HAP-1 (cell line): ENCODE results near the gene BASP1.
"Not testable (repeated sequence)": the region's sequence is repeated elsewhere in the genome, so short reads cannot be mapped to it uniquely, and the experiment has no call there.

Experiments used
- DNase-seq, 2 experiments: peaks; one replicate each; pipeline ENCODE4 v3.0.0-alpha.2; 2016 to 2020; ENCODE audit warnings: low spot score in 2 of 2
- H3K27me3 ChIP-seq: fragments of 250-450 bp; sonication (Bioruptor Pico); 2 replicates; pipeline ENCODE4 v1.5.1; 2020; ENCODE audit warnings: low read depth, mild to moderate bottlenecking, moderate library complexity
- H3K36me3 ChIP-seq: fragments of 250-450 bp; sonication (Bioruptor Pico); replicated peaks from 2 replicates; pipeline ENCODE4 v1.5.1; 2020; ENCODE audit warnings: mild to moderate bottlenecking
- H3K4me1 ChIP-seq: fragments of 250-450 bp; sonication (Bioruptor Pico); 2 replicates; pipeline ENCODE4 v1.5.1; 2020; ENCODE audit warnings: mild to moderate bottlenecking
- H3K4me3 ChIP-seq: fragments of 250-450 bp; sonication (Bioruptor Pico); 2 replicates; pipeline ENCODE4 v1.5.1; 2020; ENCODE audit warnings: mild to moderate bottlenecking, moderate library complexity
- H3K9me3 ChIP-seq: fragments of 250-450 bp; sonication (Bioruptor Pico); 2 replicates; pipeline ENCODE4 v1.5.1; 2020; ENCODE audit warnings: mild to moderate bottlenecking, moderate library complexity
- in situ Hi-C: fragments of 300-500 bp; cut with MboI; formaldehyde crosslinking; loops from 3 replicates; pipeline ENCODE4 v1.14.3; 2020; ENCODE audit warnings: low sequenced_read_pairs, inconsistent platforms, mixed read lengths

BASP1 gene

GRCh38 chr5:17257705-17258273 is 40.4 kb downstream of the BASP1 start:
- Histone ChIP-seq H3K27me3 (no peaks in the 10 kb centered on the region), H3K4me3 (no peak overlapping the region), H3K9me3 (no peaks in the 10 kb centered on the region), H3K36me3 (peaks cover 13% of the 10 kb centered on the region), H3K4me1 (no peaks in the 10 kb centered on the region)
- in situ Hi-C loops = no loop called here
- DNase-seq = no peak

DNA sequence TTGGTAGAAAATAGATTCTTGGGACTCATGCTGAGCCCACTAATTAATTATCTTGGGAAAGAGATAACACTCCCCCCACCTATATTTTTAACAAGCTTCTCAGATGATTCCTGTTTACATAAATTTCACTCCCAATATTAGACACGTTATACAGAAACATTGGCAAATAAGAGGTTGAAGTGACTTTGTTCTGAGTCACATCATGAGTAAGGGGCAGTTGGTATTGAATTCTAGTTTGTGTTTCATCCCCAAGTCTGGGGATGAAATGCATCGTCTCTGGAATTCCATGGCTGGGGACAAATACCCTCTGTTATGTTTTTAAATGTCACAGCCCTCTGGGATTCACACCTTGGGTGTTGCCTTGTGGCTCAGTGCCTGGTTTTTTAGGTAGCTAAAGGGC is 41.0 kb downstream of the BASP1 start:
- no peak for DNase-seq
- H3K36me3 ChIP-seq = peaks cover 13% of the 10 kb centered on the region
- in situ Hi-C loops = no loop called here
- H3K4me3 ChIP-seq = no peak overlapping the region
- H3K4me1 ChIP-seq = no peaks in the 10 kb centered on the region
- H3K27me3 ChIP-seq = no peaks in the 10 kb centered on the region
- H3K9me3 ChIP-seq = no peaks in the 10 kb centered on the region

- in situ Hi-C loops, DNase-seq, H3K4me1 ChIP-seq: not testable (repeated sequence)
Observed at GRCh38 chr5:17259012-17259411, 41.6 kb downstream of the BASP1 start.

DNA sequence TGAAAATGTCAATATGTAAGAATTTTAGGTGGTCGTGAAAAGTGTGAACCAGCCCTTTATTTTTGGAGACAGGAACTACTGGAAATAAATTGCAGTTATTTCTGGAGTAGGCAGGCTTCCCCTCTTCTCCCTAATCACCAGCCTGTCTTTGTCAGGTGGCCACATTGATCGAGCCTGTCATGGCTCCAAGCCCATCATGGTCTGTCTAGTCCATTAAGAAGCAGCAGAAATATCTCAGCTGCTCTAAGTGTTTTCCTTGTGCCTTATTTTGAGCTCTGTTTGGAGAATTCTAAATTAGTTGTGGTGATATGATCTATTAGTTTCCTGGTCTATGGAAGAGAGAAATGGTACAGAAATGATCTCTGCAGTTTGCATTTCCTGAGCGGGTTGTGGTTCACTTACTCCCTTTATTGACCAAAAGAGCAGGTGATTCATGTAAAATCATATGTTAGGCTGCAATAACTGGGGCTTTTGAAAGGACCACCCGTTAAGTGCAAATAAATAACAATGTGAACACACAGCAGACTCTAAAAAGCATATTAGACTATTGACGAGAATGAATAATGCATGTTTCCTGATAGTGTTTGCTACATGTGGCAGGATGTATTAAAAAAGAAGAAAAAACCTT is 42.3 kb downstream of the BASP1 start:
- no peaks in the 10 kb centered on the region for H3K27me3 ChIP-seq
- no peak for DNase-seq
- H3K4me1 ChIP-seq = no peaks in the 10 kb centered on the region; the same call in 1 of the 2 replicates
- no peak overlapping the region for H3K4me3 ChIP-seq
- in situ Hi-C loops = no loop called here
- peaks cover 3% of the 10 kb centered on the region; the same call in 1 of the 2 replicates for H3K36me3 ChIP-seq
- H3K9me3 ChIP-seq = no peaks in the 10 kb centered on the region

More at GRCh38 chr5:17259012-17259411, 41.6 kb downstream of the BASP1 start:
- H3K36me3 ChIP-seq, H3K9me3 ChIP-seq, H3K4me3 ChIP-seq, H3K27me3 ChIP-seq: not testable (repeated sequence)

- no peaks in the 10 kb centered on the region; the same call in 1 of the 2 replicates for H3K4me1 ChIP-seq
- in situ Hi-C loops = no loop called here
- no peak overlapping the region for H3K4me3 ChIP-seq
- no peaks in the 10 kb centered on the region for H3K9me3 ChIP-seq
- no peaks in the 10 kb centered on the region for H3K27me3 ChIP-seq
- peaks cover 3% of the 10 kb centered on the region; the same call in 1 of the 2 replicates for H3K36me3 ChIP-seq
- no peak for DNase-seq
Observed at GRCh38 chr5:17260549-17260948, 43.1 kb downstream of the BASP1 start.

- in situ Hi-C loops = no loop called here
- DNase-seq = no peak
- no peaks in the 10 kb centered on the region; the same call in 1 of the 2 replicates for H3K4me1 ChIP-seq
- no peaks in the 10 kb centered on the region for H3K9me3 ChIP-seq
- H3K4me3 ChIP-seq = no peak overlapping the region
- no peaks in the 10 kb centered on the region for H3K27me3 ChIP-seq
- peaks cover 3% of the 10 kb centered on the region; the same call in 1 of the 2 replicates for H3K36me3 ChIP-seq
Observed at GRCh38 chr5:17261075-17261474, 43.6 kb downstream of the BASP1 start.

- DNase-seq = no peak
- H3K4me1 ChIP-seq = no peaks in the 10 kb centered on the region; the same call in 1 of the 2 replicates
- no peak overlapping the region for H3K4me3 ChIP-seq
- no peaks in the 10 kb centered on the region for H3K27me3 ChIP-seq
- H3K9me3 ChIP-seq = no peaks in the 10 kb centered on the region
- H3K36me3 ChIP-seq = 0 out of 2 replicates have a peak, but pooled peaks cover 3% of the 10 kb centered on the region
- in situ Hi-C loops = no loop called here
Observed at GRCh38 chr5:17265041-17265440, 47.6 kb downstream of the BASP1 start.

GRCh38 chr5:17267106-17267505 is 49.7 kb downstream of the BASP1 start:
- in situ Hi-C loops = no loop called here
- H3K4me1 ChIP-seq = no peaks in the 10 kb centered on the region; the same call in 1 of the 2 replicates
- H3K27me3 ChIP-seq = no peaks in the 10 kb centered on the region
- H3K4me3 ChIP-seq = no peak overlapping the region
- H3K36me3 ChIP-seq = 0 out of 2 replicates have a peak, but pooled peaks cover 3% of the 10 kb centered on the region
- no peaks in the 10 kb centered on the region for H3K9me3 ChIP-seq
- DNase-seq = no peak

- no peaks in the 10 kb centered on the region; the same call in 1 of the 2 replicates for H3K4me1 ChIP-seq
- no peak for DNase-seq
- no peaks in the 10 kb centered on the region for H3K27me3 ChIP-seq
- H3K9me3 ChIP-seq = no peaks in the 10 kb centered on the region
- H3K4me3 ChIP-seq = no peak overlapping the region
- no peaks in the 10 kb centered on the region for H3K36me3 ChIP-seq
- in situ Hi-C loops = no loop called here
Observed at GRCh38 chr5:17269201-17269600, 51.8 kb downstream of the BASP1 start.

- no peak for DNase-seq
Observed at GRCh38 chr5:17272111-17272510, 54.7 kb downstream of the BASP1 start.

GRCh38 chr5:17275289-17276158 is 58.1 kb downstream of the BASP1 start:
- H3K4me3 ChIP-seq = no peak overlapping the region
- H3K27me3 ChIP-seq = no peaks in the 10 kb centered on the region
- no peaks in the 10 kb centered on the region for H3K9me3 ChIP-seq
- H3K4me1 ChIP-seq = peaks cover 2% of the 10 kb centered on the region; the same call in 1 of the 2 replicates
- in situ Hi-C loops = no loop called here
- no peak for DNase-seq
- H3K36me3 ChIP-seq = peaks cover 5% of the 10 kb centered on the region; the same call in 1 of the 2 replicates

More at GRCh38 chr5:17272111-17272510, 54.7 kb downstream of the BASP1 start:
- no peaks in the 10 kb centered on the region for H3K27me3 ChIP-seq
- peaks cover 5% of the 10 kb centered on the region; the same call in 1 of the 2 replicates for H3K36me3 ChIP-seq
- H3K4me3 ChIP-seq = no peak overlapping the region
- H3K9me3 ChIP-seq = no peaks in the 10 kb centered on the region
- in situ Hi-C loops = no loop called here
- no peaks in the 10 kb centered on the region for H3K4me1 ChIP-seq

DNA sequence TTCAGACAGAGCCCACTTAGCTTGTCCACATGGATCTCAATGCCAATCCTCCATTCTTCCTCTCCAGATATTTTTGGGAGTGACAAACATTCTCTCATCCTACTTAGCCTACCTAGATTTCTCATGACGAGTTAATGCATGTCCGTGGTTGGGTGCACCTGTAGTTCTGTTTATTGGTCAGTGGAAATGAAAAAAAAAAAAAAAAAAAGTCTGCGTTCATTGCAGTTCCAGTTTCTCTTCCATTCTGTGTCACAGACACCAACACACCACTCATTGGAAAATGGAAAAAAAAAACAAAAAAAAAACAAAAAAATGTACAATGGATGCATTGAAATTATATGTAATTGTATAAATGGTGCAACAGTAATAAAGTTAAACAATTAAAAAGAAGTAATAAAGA is 59.0 kb downstream of the BASP1 start:
- DNase-seq = no peak
- Histone ChIP-seq H3K27me3 (no peaks in the 10 kb centered on the region), H3K4me1 (peaks cover 2% of the 10 kb centered on the region; the same call in 1 of the 2 replicates), H3K9me3 (no peaks in the 10 kb centered on the region), H3K4me3 (no peak overlapping the region), H3K36me3 (peaks cover 5% of the 10 kb centered on the region; the same call in 1 of the 2 replicates)
- in situ Hi-C loops = no loop called here

DNA sequence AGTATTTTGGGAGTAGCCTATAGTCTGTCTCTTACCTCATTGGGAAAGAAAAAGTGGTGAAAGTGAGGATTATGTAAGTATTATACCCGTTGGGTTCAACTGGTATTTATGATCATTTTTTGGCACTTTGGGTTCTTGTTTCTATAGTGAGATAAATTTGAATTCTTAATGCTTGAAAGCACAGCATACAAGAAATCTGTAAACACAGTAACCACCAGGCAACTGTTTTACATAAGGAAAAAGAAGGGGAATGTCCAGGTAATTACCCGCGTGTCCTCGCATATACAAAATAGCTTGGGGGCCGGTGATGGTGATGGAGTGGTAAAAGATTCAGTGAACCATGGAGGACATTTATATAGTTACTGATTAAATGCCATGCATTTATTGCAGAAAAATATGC is 60.5 kb downstream of the BASP1 start:
- DNase-seq = no peak
- Histone ChIP-seq H3K4me3 (no peak overlapping the region), H3K9me3 (no peaks in the 10 kb centered on the region), H3K4me1 (peaks cover 2% of the 10 kb centered on the region; the same call in 1 of the 2 replicates), H3K27me3 (no peaks in the 10 kb centered on the region), H3K36me3 (peaks cover 5% of the 10 kb centered on the region; the same call in 1 of the 2 replicates)
- in situ Hi-C loops = no loop called here
